ENCODE results near the gene C4B.

The C4B gene

DNA sequence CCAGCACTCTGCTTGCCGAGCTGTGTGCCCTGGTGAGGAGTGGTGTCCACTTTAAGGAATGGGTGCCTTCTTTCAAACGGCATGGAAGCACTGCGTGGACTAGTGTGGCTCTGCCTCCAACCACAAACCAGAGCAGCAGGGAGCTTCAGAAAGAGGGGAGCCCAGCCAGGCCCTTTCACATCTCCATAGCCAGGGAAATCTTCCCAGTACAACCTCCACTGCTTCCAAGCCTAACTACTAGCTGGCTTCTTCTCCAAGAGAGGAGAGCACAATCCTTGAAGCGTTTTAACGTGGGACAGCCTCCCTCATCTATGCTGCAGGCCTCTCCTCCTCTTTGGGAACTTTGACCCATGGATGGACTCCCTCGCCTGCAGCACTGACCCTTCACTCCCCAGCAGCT, 67.9 kb downstream of the C4B start:
- no peak for TF ChIP-seq ZNF274 (IDR thresholded peaks at IDR 0.05; ENCODE audit: low read depth, low read length)
- H3K4me3 ChIP-seq (ENCODE audit: low read length), result no peak overlapping the region

DNA sequence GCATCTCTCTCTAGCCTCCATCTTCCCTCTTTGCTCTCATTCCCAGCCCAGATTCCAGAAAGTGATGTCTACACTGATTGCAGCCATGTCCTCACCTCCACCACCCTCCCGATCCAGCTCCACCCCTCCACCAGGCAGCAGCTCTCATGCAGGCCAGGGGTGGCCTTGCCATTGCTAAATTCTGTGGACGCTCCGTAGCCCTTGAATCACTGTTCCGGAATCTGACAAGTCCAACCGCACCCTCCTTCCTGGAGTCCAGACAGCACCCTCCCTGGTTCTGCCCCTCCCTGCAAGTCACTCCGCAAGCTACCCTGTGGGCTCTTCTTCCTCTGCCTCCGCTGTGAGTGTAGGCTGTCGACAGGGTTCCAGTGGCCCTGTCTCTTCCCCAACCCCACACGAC, 68.3 kb downstream of the C4B start:
- H3K4me3 ChIP-seq (ENCODE audit: low read length), result no peak overlapping the region
- TF ChIP-seq ZNF274 (IDR thresholded peaks at IDR 0.05; ENCODE audit: low read depth, low read length), result no peak

DNA sequence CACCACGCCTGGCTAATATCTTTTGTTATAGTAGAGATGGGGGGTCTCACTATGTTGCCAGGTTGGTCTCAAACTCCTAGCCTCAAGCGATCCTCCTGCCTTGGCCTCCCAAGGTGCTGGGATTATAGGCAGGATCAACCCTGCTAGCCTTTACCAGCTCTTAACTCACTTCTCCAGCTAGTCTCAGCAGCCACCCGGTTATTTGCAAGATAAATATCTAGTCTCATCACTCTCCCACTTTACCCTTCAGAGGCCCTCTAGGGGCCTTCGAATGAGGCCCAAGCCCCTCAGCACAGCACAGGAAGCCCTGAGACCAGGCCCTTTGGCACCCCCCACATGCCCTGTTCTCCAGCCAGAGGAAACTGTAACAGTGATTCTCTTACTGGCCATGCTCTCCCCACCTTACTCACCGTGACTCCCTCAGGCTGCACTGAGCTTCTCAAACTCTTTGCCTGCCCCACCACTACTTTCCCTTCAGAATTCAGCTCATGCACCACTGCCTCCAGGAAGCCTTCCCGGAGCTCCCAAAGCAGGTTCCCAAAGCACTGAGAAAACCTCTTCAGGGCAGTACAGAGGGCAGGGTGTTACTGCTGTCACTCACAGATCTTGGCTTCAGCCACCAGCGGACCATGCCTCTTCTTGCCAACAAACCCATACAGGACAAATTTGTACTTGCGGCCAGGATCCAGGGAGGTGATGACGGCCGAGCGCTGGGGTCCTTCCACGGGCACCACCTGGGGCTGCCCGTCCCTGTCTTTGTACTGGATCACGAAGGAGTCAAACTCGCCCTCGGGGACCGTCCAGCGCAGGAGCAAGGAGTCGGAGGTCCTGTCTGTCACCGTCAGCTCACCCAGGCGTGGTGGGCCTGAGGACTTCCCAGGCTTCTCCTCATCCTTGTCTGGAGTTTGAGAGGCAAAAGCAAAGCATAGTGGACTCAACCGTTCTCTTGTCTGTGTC, 69.5 kb downstream of the C4B start:
- no peak for TF ChIP-seq ZNF274 (IDR thresholded peaks at IDR 0.05; ENCODE audit: low read depth, low read length)
- H3K4me3 ChIP-seq (ENCODE audit: low read length), result no peak overlapping the region

DNA sequence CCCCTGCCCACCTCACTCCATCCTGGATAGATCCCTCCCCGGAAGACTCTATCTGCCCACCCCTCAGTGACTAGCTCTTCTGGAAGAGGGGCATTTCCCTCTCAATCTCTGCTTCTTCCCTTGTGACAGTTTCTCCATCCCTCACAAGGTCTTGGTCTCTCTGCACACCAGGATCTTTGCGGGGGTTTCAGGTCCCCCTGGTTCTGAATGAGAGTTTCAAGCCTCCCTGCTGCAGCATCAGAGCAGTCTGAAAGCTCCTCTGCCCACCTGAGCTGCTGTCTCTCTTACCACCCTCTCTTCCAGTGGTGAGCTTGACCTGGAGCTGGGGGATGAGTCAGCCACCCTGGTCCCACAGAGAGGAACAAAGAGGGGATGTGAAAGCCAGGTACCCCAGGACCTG, 70.2 kb downstream of the C4B start:
- no peak for TF ChIP-seq ZNF274 (IDR thresholded peaks at IDR 0.05; ENCODE audit: low read depth, low read length)
- no peak overlapping the region for H3K4me3 ChIP-seq (ENCODE audit: low read length)
